Embryonic facial prominence (tissue), 1 donor: ENCODE data around the gene DIO3.

Source experiments
- DNase-seq: peaks from one replicate; pipeline ENCODE4 v3.0.0-alpha.2; 2016; ENCODE audit errors: extremely low spot score

The DIO3 gene

DNA sequence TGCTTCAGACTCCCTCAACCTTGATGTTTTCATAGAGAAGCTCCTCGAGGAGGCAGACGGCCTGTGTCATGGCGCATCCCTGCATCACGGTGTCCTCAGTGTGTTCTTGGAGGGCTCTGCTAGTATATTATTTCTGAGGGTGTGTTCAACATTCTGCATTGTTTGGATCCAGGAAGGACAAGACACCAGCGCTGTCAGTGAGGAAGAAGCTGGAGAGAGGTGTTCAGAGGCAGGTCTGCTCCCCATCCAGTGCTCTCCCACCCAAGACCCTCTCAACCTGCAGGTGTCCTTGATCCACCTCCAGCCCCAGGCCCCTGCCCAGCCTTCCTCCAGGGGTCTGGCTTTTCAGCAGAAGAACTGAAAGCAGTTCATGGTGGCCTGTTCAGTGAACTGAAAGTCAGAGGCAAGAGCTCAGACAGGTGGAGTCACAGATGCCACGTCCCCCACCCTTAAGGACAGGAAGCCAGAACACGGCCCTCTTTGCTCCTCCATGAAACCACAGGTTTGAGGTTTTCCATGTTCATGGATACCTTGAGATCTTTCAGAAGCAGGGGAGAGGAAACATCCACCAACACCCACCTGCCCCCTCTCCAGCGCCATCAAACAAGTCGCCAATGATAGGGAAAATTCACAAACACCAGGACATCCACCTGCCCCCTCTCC, 37.4 kb downstream of the DIO3 start:
- no peak for DNase-seq

DNA sequence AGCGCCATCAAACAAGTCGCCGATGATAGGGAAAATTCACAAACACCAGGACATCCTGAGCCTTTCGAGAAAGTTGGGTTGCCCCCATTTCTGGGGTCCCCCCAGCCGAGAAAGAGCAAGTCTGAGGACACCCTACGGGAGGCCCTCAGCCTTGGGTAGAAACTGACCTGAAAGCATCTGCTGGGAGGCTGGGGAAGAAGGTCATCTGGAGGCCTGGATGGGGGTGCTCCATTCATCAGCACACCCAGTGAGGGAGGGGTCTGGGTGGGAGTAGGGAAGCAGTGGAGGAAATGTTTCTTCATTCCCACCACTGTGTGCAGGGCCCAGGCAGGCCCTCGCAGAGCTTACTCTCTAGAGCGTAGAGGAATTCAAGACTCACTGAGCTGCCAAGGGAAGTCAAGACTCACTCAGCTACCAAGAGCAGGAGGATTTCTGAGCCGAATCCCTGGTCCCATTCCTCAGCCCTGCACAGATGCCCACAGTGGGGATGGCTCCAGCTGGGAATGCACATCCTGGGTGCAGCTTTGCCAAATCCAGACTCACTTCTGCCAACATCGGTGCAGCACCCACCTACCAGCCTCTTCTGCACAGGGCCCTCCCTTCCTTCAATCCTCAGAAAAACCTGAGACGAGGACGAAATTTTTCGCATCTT, 38.1 kb downstream of the DIO3 start:
- DNase-seq: no peak

- DNase-seq: no peak
Measured at GRCh38 chr14:101600336-101600890, 39.1 kb downstream of the DIO3 start.

GRCh38 chr14:101600891-101601605, 39.8 kb downstream of the DIO3 start:
- no peak for DNase-seq

DNA sequence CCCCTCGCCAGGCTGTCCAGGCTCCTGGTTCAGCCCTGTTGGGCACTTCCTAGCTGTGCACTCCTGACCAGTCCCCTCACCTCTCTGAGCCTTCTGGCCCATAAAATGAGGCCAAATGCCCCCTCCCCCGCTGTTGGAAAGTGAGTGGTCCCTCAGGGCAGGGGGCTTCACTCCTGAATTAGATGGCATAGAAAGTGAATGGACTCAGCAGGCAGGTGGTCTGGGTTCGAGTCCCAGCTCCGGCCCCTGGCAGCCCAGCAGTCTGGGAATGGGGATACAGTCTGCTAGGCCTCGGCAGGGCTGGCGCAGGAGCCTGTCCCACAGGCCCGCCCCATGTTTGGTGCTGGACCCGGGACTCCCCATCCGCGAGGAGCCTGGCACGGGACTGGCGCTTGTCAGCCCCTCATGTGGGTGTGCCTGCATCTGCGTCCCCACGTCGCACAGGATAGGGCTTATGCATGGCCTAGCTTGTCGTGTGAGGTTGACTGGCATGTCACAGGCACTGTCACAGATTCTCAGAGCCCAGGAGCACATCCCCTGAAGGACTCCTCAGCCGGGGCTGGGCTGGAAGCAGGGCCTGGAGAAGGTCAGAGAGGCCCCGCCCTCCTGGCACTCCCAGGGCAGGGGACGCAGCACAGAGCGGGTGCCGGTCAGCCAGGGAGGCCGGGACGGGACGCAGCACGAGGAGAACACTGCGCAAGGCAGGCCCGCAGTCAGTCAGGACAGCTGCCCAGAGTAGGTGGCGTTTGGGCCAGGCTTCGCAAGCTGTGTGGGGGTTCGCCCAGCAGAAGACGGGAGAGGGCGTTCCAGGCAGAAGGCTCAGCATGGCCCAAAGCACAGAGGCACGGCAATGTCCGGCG, 40.5 kb downstream of the DIO3 start:
- no peak for DNase-seq

DNA sequence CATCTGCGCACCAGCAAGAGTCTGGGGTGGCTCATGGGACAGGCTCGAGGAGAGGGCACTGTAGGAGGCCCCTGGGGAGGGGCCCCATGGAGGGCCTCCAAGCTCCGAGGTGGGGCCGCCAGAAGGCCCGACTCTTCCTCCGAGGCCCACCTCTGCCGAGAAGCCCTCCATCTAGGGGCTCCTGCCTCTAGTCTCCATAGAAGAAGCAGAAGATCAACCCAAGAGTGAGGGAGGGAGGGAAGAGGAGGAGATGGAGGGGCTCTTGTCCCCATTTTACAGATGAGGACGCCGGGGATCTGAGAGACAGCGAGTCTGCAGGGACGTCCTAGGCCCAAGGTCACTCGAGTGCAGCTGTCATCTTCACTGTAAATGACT, 41.2 kb downstream of the DIO3 start:
- DNase-seq: no peak

GRCh38 chr14:101603096-101603495, 41.8 kb downstream of the DIO3 start:
- DNase-seq: no peak

GRCh38 chr14:101604228-101604934, 43.1 kb downstream of the DIO3 start:
- no peak for DNase-seq

DNA sequence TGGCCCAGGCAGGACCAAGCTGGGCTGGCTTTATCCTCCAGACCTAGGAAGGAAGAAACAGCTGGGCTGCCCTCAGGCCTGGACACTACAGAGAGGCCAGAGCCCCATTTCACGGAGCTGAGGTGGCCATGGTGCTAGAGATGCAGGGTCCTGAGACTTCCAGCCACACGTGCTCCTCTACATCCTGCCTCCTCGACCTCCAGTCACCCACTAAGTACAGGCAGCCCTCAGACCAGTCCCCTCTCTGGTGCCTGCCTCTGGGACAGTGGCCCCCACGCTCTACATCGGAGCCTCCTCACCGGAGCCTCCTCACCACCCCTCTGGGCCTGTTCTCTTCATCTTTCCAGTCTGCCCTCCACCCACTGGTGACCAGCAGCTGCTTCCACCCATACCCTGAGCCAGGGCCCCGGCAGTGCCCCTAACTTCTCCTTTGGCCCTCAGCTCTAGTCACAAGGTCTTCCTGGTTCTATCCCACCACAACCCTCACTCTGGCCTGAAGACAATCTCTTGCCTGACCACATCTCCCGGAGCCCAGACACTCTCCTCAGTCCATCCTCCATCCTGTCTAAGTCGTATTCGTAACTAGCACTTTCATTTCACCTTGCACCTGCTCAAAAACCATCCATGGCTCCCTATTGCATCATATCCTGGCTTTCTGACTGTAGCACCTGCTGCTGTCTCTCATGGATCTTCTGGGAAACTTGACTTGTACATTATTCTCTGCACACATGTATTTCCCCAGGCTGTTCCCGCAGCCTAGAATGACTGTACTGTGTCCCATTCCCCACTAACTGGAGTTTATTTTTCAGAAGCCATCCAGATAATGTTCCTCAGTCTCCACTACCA, 43.9 kb downstream of the DIO3 start:
- DNase-seq: no peak

DNA sequence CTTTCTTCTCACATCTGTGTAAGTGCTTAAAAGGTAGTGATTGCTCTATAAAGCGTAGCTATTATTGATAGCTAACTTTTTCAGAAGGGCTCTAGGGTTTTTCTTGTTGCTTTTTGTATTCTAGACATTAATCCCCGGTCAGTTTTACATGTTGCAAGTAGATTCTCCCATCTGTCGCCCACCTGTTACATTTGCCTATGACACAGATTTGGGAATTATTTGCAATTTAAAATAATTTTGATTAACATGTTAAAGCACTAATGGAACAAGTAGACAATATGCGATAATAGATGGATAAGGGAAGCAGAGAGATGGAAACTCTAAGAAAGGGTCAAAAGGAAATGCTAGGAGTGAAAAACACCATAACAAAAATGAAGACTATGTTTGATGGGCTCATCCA, 44.5 kb downstream of the DIO3 start:
- DNase-seq: no peak
